H1 (cell line): ENCODE data around the gene DCAF4. TPM values are rescaled to one million over a fixed set of nuclear protein-coding genes. Genes with fewer than 3 reads are reported as not detected.
"Not testable (repeated sequence)": the region's sequence is repeated elsewhere in the genome, so short reads cannot be mapped to it uniquely, and the experiment has no call there.

ENCODE experiments used
- CTCF ChIA-PET: fragments of 300-600 bp; sonication (Branson Sonifier 250); formaldehyde crosslinking; loops from one replicate; lab custom pipeline; 2021; ENCODE audit not compliant: partially characterized antibody; lab: Charles Lee
- POLR2A ChIA-PET: fragments of 300-600 bp; sonication (Branson Sonifier 250); formaldehyde crosslinking; loops from one replicate; lab custom pipeline; 2021; ENCODE audit warnings: inconsistent platforms; ENCODE audit not compliant: partially characterized antibody; lab: Charles Lee
- DNase-seq, 2 experiments: peaks; one replicate each; pipeline versions ENCODE4 v3.0.0 to v3.0.0-alpha.2; 2010 to 2022; ENCODE audit warnings: low spot score in 2 of 2, low read depth in 1 of 2, mixed read lengths in 1 of 2
- FAIRE-seq: peaks from 2 replicates; lab custom pipeline; 2011; peaks lifted over from hg19 to GRCh38; lab: Jason Lieb, UNC
- H2AFZ ChIP-seq: 2 replicates; pipeline ENCODE4 v1.8.1; 2012; ENCODE audit warnings: low read length, inconsistent platforms
- H2AK5ac ChIP-seq: 2 replicates; pipeline ENCODE4 v1.6.1; 2013; ENCODE audit warnings: low read depth, low read length
- H2BK120ac ChIP-seq: replicated peaks from 2 replicates; pipeline ENCODE3; 2013; ENCODE audit warnings: low read depth, low read length, inconsistent platforms
- H2BK12ac ChIP-seq: 2 replicates; pipeline ENCODE4 v1.6.1; 2013; ENCODE audit warnings: low read depth, low read length
- H2BK15ac ChIP-seq: 2 replicates; pipeline ENCODE4 v1.6.1; 2013; ENCODE audit warnings: low read length
- H2BK20ac ChIP-seq: 2 replicates; pipeline ENCODE4 v1.6.1; 2013; ENCODE audit warnings: low read length
- H2BK5ac ChIP-seq: 2 replicates; pipeline ENCODE4 v1.6.1; 2013; ENCODE audit warnings: low read depth, low read length
- H3K14ac ChIP-seq: 2 replicates; pipeline ENCODE4 v1.6.1; 2013; ENCODE audit warnings: inconsistent platforms; ENCODE audit not compliant: insufficient read length
- H3K18ac ChIP-seq: 2 replicates; pipeline ENCODE4 v1.6.1; 2013; ENCODE audit warnings: low read length; ENCODE audit errors: extremely low read depth
- H3K23ac ChIP-seq: 2 replicates; pipeline ENCODE4 v1.6.1; 2013; ENCODE audit warnings: inconsistent platforms; ENCODE audit not compliant: insufficient read length
- H3K23me2 ChIP-seq: 2 replicates; pipeline ENCODE4 v1.6.1; 2013; ENCODE audit warnings: low read depth, low read length
- H3K27ac ChIP-seq: 2 replicates; pipeline ENCODE4 v1.6.1; 2011; ENCODE audit warnings: low read depth, low read length, inconsistent platforms
- H3K27me3 ChIP-seq, 4 experiments: replicated peaks in 1 of 4; 1 replicate in 1 of 4; 2 replicates in 3 of 4; pipeline versions ENCODE4 v1.6.1 to v1.8.1; 2011 to 2013; ENCODE audit warnings: low read length in 3 of 4, mild to moderate bottlenecking in 3 of 4, inconsistent platforms in 2 of 4, mixed read lengths in 2 of 4, moderate library complexity in 1 of 4; ENCODE audit not compliant: control insufficient read depth in 3 of 4, insufficient read depth in 3 of 4; ENCODE audit errors: extremely low read depth in 1 of 4
- H3K36me3 ChIP-seq, 4 experiments: 2 replicates each; pipeline versions ENCODE4 v1.6.1 to v1.8.1; 2011 to 2013; ENCODE audit warnings: mild to moderate bottlenecking in 4 of 4, low read length in 3 of 4, moderate library complexity in 2 of 4, control low read depth in 1 of 4, inconsistent platforms in 1 of 4; ENCODE audit not compliant: insufficient read depth in 4 of 4, control insufficient read depth in 2 of 4
- H3K4ac ChIP-seq: replicated peaks from 2 replicates; pipeline ENCODE3; 2013; ENCODE audit warnings: low read length, low read depth, mixed read lengths, inconsistent platforms; ENCODE audit not compliant: insufficient read length
- H3K4me1 ChIP-seq, 4 experiments: replicated peaks in 1 of 4; 1 replicate in 1 of 4; 2 replicates in 3 of 4; pipeline versions ENCODE4 v1.6.1 to v1.8.1; 2011 to 2013; ENCODE audit warnings: low read length in 3 of 4, inconsistent platforms in 2 of 4, mixed read lengths in 1 of 4; ENCODE audit not compliant: insufficient read depth in 4 of 4, control insufficient read depth in 3 of 4
- H3K4me2 ChIP-seq, 2 experiments: 2 replicates each; pipeline versions ENCODE4 v1.6.1 to v1.8.1; 2011 to 2013; ENCODE audit warnings: low read depth in 2 of 2, low read length in 2 of 2, control low read depth in 1 of 2, inconsistent platforms in 1 of 2, mild to moderate bottlenecking in 1 of 2; ENCODE audit not compliant: insufficient read depth in 1 of 2
- H3K4me3 ChIP-seq, 4 experiments: fragments of 200-600, 300-600 bp in 1 of 4; sonication (generic), shearing (Covaris generic), sonication (Bioruptor Twin) in 1 of 4; 2 replicates each; pipeline versions ENCODE4 v1.5.1 to v1.8.1; 2011 to 2016; ENCODE audit warnings: low read length in 4 of 4, low read depth in 3 of 4, control low read depth in 2 of 4, inconsistent platforms in 2 of 4, mild to moderate bottlenecking in 2 of 4, mixed read lengths in 1 of 4, moderate library complexity in 1 of 4; ENCODE audit not compliant: insufficient read depth in 2 of 4; ENCODE audit errors: extremely low read depth in 1 of 4
- H3K56ac ChIP-seq: replicated peaks from 2 replicates; pipeline ENCODE3; 2013; ENCODE audit warnings: low read depth, mild to moderate bottlenecking, mixed read lengths, low read length, inconsistent platforms; ENCODE audit not compliant: insufficient read length
- H3K79me1 ChIP-seq: 2 replicates; pipeline ENCODE4 v1.6.1; 2013; ENCODE audit warnings: low read depth, low read length, control low read depth
- H3K79me2 ChIP-seq, 2 experiments: 2 replicates each; pipeline versions ENCODE4 v1.6.1 to v1.8.1; 2012 to 2013; ENCODE audit warnings: low read length in 2 of 2, mild to moderate bottlenecking in 2 of 2, inconsistent platforms in 1 of 2; ENCODE audit not compliant: insufficient read depth in 2 of 2, control insufficient read depth in 1 of 2
- H3K9ac ChIP-seq, 4 experiments: replicated peaks in 1 of 4; 1 replicate in 1 of 4; 2 replicates in 3 of 4; pipeline versions ENCODE4 v1.6.1 to v1.8.1; 2011 to 2013; ENCODE audit warnings: low read depth in 3 of 4, low read length in 3 of 4, control low read depth in 2 of 4, mild to moderate bottlenecking in 2 of 4, moderate library complexity in 2 of 4, inconsistent platforms in 1 of 4; ENCODE audit errors: extremely low read depth in 1 of 4
- H3K9me3 ChIP-seq, 2 experiments: 2 replicates each; pipeline versions ENCODE4 v1.6.1 to v1.8.1; 2012 to 2013; ENCODE audit warnings: mild to moderate bottlenecking in 2 of 2, moderate library complexity in 2 of 2, control low read depth in 1 of 2, inconsistent platforms in 1 of 2, low read depth in 1 of 2, low read length in 1 of 2, mixed read lengths in 1 of 2; ENCODE audit not compliant: insufficient read depth in 2 of 2
- H4K20me1 ChIP-seq, 2 experiments: replicated peaks in 1 of 2; 2 replicates each; pipeline versions ENCODE3 to v1.8.1; 2011 to 2013; ENCODE audit warnings: inconsistent platforms in 2 of 2, low read length in 2 of 2, mild to moderate bottlenecking in 1 of 2; ENCODE audit not compliant: insufficient read depth in 2 of 2, control insufficient read depth in 1 of 2
- H4K5ac ChIP-seq: 2 replicates; pipeline ENCODE4 v1.6.1; 2013; ENCODE audit warnings: low read length, low read depth, mixed read lengths, inconsistent platforms; ENCODE audit not compliant: insufficient read length
- H4K8ac ChIP-seq: 2 replicates; pipeline ENCODE4 v1.8.0; 2013; ENCODE audit warnings: mild to moderate bottlenecking, moderate library complexity, low read length, inconsistent platforms; ENCODE audit not compliant: insufficient read depth; ENCODE audit errors: extremely low read depth
- H4K91ac ChIP-seq: replicated peaks from 2 replicates; pipeline ENCODE3; 2013; ENCODE audit warnings: low read length, mixed read lengths, inconsistent platforms; ENCODE audit not compliant: insufficient read length
- WGBS, 2 experiments: shearing (Covaris generic) in 1 of 2; methylation state at CpG; one replicate each; pipeline versions ENCODE4 v1.1.6 to v1.1.7; 2013 to 2015; ENCODE audit warnings: low lambda C conversion rate in 2 of 2, mixed read lengths in 2 of 2, inconsistent platforms in 1 of 2, low coverage in 1 of 2, missing lambda C conversion rate in 1 of 2; ENCODE audit not compliant: insufficient replicate concordance in 2 of 2, insufficient coverage in 1 of 2, insufficient read length in 1 of 2; ENCODE audit errors: extremely low coverage in 1 of 2, missing lambda C conversion rate in 1 of 2; 5-methylcytosine and 5-hydroxymethylcytosine counted together
- polyA plus RNA-seq, 7 experiments: library from polyadenylated mRNA; depleted of rRNA in 3 of 7; stranded (reverse) in 5 of 7; unstranded in 2 of 7; fragments of >200 nt in 5 of 7; fragments of 200-250 nt in 2 of 7; gene quantifications; 1 replicate in 5 of 7; 2 replicates in 1 of 7; 4 replicates in 1 of 7; pipeline versions ENCODE4 v1.2.1 to v1.2.3, GENCODE V29; 2011 to 2013; ENCODE audit warnings: missing spikeins in 2 of 7, mixed read lengths in 2 of 7
- total RNA-seq: library from RNA; stranded (reverse); fragmentation: NEBNext Ultra II Directional; extraction: Animal tissue kit (Norgen Biotek cat#: 25700); gene quantifications from 2 replicates; pipeline ENCODE4 v1.2.1, GENCODE V29; 2021

DCAF4 gene
- total and polyA plus RNA-seq, 2 of the 8 experiments (the other 6 are each of a cell fraction or from before 2014, with no cell fraction given): 17.0 to 21.1 TPM

DNA sequence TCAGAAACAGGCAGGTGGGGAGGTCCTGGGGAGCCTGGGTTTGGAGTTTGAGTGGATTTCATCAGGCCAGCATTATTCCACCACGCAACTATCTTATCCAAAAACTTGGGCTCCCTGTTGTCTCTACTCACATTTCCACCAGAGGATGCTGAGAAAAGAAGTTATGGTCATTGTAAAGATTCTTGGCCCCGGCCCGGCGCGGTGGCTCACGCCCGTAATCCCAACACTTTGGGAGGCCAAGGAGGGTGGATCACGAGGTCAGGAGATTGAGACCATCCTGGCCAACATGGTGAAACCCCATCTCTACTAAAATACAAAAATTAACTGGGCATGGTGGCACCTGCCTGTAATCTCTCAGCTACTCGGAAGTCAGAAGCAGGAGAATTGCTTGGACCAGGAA, 30.5 kb downstream of the DCAF4 start:
- H3K14ac ChIP-seq, H3K4me3 ChIP-seq, H3K4me1 ChIP-seq, H2BK5ac ChIP-seq, H3K9ac ChIP-seq, H2BK20ac ChIP-seq, H4K91ac ChIP-seq, POLR2A ChIA-PET, H3K4ac ChIP-seq, H2AK5ac ChIP-seq, H2BK12ac ChIP-seq, H4K8ac ChIP-seq, H4K5ac ChIP-seq, H3K4me2 ChIP-seq, H2BK15ac ChIP-seq, H3K79me1 ChIP-seq, H2BK120ac ChIP-seq, H3K23me2 ChIP-seq, H2AFZ ChIP-seq, H3K9me3 ChIP-seq, H3K23ac ChIP-seq, H3K56ac ChIP-seq, H4K20me1 ChIP-seq, H3K79me2 ChIP-seq, H3K18ac ChIP-seq, H3K27ac ChIP-seq, FAIRE-seq, H3K27me3 ChIP-seq, DNase-seq: not testable (repeated sequence)
- CTCF ChIA-PET: interaction anchor here (0.6 to 3.6 kb wide), 5 partner anchors 8 to 440 kb away, joined by 3 to 23 read pairs (median 4); no protein-coding TSS in a partner anchor
- WGBS, 2 experiments: 92% methylated on average over 3 of the region's 9 CpGs; no CpG with 5 or more reads in 1 of the 2 experiments
- H3K36me3 ChIP-seq: peaks cover 2 to 29% (median 7%) of the 10 kb centered on the region in 4 experiments; a peak in 4 of 8 replicates
